Renal pelvis (tissue), 4 donors: ENCODE results near the gene DSC1. TPM values are rescaled to one million over a fixed set of nuclear protein-coding genes. Genes with fewer than 3 reads are reported as not detected.
"Not testable (repeated sequence)": the region's sequence is repeated elsewhere in the genome, so short reads cannot be mapped to it uniquely, and the experiment has no call there.

Source experiments
- DNase-seq: peaks from one replicate; pipeline ENCODE4 v3.0.0-alpha.2; 2013
- polyA plus RNA-seq, 3 donors: library from polyadenylated mRNA; unstranded; fragments of 120-200 nt; gene quantifications; one replicate each; pipeline ENCODE4 v1.2.1, GENCODE V29; 2013; ENCODE audit not compliant: insufficient read length in 3 of 3

The DSC1 gene
- polyA plus RNA-seq, 3 donors = 1.7 to 2.0 (median 1.8) TPM

DNA sequence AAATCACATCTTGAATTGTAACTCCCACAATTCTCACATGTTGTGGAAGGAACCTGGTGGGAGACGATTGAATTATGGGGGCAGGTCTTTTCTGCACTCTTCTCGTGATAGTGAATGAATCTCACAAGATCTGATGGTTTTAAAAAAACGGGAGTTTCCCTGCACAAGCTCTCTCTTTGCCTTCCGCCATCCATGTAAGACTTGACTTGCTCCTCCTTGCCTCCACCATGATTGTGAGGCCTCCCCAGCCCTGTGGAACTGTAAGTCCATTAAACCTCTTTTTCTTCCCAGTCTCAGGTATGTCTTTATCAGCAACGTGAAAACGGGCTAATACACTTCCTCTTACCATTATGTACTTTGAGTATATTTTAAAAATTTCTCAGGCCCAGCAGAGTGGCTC lies 14.7 kb upstream of the DSC1 start:
- not testable (repeated sequence) for DNase-seq

DNA sequence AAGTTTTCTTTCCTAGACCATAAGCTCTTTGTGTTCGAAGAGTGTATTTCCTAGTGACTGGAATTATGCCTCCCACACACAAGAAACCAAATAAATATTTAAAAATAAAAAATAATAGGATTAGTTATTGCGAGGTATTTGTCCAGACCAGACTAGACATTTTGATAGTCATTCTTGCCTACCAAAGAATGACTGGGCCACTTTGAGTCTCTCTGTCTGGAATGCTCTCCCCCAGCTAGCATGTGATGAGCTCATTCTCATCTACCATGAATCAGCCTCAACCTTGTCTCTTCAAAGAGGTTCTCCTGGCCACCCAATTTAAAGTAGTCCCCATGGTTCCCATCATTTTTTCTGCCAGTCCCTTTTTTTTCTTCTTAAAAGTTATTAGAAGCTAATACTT lies 13.9 kb upstream of the DSC1 start:
- no peak for DNase-seq

DNA sequence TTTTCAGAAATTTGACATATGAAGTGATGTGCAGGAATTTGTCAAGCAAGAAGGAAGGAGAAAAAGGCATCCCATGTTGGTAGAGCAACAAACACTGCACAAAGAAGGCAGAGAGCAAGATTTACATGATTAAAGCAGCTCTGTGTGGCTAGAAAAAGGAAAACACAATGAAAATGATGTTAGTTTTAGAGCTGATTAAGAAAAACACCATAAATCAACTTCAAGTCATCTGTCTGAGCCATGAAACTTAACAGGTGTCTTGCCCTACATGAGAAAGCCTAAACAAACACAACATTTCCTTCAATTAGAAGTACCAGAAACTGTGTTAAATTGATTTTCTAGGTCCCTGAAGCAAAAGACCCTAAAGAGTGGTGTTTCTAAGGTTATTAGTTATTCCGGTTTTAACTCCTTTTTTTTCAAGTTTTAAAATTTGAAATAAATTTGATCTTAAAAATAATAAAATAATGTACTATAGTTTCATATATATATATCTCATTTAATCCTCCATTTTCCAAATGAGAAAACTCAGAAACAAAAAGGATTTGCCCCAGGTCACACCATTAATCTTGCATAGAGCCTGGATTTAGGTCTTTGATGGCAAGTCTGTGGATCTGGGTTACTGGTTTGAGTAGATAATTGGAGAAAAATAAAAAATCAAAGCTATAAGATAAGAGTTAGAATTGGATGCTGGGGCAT lies 8.6 kb upstream of the DSC1 start:
- DNase-seq = no peak

- no peak for DNase-seq
Measured at GRCh38 chr18:31170335-31170734, 7.7 kb upstream of the DSC1 start.

DNA sequence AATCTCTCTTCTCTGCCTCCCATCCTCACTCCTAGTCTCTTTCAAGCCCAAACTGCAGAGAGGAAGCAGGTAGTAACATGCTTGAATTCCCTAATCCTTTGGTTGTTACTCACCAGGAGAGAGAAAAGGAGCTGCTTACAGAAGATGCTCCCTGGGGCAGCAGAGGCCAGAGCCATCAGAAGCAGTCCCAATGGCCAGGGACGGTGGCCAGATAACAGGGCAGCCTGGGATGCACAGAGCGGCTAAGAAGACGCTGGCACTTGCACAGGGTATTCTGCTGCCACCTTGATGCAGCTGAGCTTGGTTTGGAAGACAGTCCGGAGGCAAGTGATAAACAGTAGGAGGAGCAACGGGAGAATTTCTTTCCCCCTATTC lies 250 bp downstream of the DSC1 start:
- DNase-seq = no peak

DNA sequence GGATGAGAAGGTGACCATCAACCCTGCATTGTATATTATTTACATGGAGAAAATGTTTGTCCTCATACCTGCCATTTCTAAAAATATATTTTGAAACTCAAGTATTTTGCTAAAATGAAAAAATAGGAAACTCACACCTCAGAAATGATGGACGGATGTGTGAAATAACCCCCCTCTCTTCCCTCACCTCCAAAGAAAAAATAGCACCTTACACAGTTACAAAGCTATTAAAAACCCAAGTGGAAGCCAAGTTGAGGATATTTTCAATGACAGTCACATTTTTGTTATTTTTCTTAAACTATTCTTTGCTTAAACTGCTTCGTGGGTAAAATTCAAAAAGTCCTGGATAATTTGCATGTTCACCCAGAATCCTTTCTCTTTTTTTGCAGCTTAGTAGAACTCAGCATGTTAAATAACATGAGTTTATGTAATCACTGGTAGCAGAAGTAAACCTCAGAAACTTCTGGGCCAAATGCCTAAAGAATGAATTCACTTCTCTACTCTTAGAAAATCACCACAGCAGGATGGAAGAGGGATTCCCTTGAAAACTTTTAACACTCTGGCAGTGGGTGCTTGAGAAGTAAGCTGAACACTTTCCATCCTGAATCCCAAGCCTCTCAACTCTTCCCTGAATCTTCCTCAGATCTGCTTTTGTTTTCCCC lies 768 bp downstream of the DSC1 start:
- DNase-seq = no peak

DNA sequence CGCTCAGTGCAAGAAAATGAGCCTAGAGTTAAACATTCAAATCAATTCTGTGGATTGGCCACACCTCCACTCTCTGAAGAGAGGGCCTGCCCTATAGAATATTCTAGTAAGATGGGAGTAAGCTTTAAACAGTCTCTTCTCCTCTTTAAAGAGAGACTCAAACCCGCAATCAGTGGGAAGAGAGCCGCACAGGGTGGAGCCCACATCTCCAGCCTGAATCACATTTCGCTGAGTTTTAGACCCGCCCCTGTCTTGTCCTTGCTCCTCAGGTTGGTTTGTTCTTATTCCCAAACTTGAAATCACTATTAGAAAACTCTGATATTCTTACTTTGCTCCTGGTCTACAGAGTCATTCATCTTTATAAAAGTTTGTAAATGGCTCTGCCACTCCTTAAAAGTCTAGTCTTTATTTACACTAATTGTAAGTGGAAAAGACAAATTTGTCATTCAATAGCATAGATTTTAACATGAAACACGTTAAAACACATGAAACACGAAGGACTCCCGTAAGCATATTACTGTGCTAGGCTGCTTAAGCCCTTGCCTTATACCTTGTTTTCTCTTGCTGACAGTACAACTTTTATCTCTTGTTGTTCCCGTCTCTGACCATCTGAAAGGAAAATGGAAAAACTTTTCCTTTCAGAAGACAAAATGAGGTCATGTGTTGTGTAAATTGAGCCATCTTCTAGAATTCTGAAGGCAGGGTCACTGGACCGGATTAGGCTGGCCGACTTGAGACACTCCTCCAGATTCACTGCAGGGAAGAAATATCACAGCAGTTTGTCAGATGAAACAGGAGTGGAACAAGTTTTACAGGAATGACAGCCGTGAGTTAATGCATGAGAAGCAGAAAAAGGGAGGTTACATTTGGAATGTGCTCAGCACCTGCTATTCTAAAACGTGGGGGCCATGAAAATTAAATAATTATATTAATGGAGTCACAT lies 5.6 kb downstream of the DSC1 start:
- DNase-seq = peak; percentile 81

GRCh38 chr18:31155498-31155897 lies 7.2 kb downstream of the DSC1 start:
- no peak for DNase-seq

DNA sequence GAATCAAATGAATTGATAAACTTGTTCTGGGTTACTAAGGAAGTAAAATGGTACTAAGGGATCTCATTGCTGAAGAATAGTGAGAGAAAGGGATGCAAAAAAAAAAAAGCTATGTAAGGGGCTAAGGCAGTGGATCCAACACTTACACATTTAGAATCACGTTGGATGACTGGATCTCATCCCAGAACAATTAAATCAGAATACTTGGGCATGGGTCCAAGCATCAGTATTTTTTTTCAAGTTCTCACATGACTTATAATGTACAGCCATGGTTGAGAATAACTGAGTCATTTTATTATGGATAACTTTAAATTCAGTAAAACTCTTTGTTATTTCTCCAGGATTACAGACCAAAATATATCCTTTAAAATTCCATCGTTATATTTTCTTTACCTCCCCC lies 8.5 kb downstream of the DSC1 start:
- no peak for DNase-seq

GRCh38 chr18:31149351-31149750 lies 13.3 kb downstream of the DSC1 start:
- no peak for DNase-seq

DNA sequence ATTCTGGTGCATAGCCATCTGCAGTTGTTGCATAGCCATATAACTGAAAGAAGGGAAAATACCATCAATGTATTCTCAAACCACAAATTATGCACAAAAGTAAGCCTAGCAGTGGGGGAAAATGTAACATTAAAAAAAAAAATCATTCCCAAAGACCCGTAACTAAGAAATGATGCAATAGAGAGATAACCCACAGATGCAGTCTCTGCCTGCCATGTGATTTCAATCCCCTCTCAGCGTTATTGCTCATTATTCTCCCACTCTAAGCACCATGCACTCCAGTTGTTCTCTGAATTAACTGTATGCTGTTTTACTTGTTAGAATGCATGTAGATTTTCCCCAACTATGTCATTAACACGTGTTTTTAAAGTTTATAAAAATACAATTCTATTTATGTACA lies 14.1 kb downstream of the DSC1 start:
- no peak for DNase-seq

DNA sequence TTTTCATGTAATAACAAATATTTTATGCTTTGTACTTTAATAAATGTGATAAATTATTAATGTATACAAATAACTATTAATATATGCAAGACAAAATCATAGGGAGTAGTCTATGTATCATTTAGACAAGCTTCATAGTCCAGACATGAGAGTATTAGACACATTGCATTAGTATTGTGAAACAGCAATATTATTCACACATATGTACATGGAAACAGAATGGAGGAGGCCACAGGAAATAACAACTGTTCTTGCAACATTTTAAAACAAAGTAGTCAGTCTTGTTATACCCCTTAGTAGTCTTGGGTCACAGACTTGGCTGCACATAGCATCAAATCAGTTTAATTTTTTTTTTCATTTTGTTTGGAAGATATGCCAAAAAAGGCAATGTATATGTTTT lies 15.8 kb downstream of the DSC1 start:
- no peak for DNase-seq

- no peak for DNase-seq
Measured at GRCh38 chr18:31143025-31143424, 19.6 kb downstream of the DSC1 start.

- DNase-seq = no peak
Measured at GRCh38 chr18:31138709-31139108, 23.9 kb downstream of the DSC1 start.

DNA sequence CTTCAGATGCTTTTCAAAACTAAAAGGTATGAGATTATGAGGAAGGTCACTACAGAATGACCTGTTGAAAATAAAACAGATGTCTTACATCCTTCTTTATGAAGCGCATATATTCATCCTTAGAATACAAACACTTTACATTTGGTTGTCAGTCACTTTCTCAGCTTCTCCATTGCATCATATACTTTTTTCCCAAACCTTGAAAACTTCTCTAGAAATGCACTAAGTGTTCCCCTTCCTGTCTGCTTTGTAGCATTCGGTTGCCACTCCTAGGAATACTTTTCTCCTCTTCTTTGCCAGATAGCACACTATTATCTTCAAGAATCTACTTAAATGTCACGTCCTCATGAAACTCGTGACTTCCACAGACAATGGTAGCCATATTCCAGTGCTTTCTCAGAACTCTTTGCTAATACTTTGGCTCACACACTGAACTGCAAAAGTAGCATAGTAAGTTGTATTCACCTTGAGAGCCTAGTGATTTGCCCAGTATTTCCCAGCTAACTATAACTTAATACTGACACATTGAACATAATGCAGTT lies 27.6 kb downstream of the DSC1 start:
- DNase-seq = no peak

- no peak for DNase-seq
Measured at GRCh38 chr18:31129398-31130115, 33.1 kb downstream of the DSC1 start.

GRCh38 chr18:31125878-31126277 lies 36.8 kb downstream of the DSC1 start:
- DNase-seq = no peak

- not testable (repeated sequence) for DNase-seq
Measured at GRCh38 chr18:31123125-31123524, 39.5 kb downstream of the DSC1 start.

GRCh38 chr18:31120594-31120993 lies 42.1 kb downstream of the DSC1 start:
- DNase-seq = no peak

- no peak for DNase-seq
Measured at GRCh38 chr18:31116853-31117595, 45.6 kb downstream of the DSC1 start.

DNA sequence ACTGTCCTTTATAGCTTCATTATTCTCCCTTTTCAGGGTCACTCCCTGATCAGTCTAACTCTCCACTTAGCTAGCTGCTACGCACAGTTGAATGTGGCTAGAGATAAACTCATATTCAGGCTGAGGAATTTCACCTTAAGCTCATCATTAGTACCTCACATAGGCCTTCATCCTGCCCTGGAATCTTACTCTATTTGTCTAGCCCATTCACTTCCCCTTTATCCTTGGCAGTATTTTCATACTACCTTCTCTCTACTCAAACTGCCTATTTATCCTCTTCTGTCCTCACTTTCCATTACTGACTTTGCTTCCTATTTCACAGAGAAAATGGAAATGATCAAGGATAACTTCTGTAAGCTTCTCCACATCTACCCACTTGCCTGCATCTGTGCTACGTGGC lies 49.9 kb downstream of the DSC1 start:
- no peak for DNase-seq
